GM10266 (cell line): ENCODE data around the gene PRRC2B.

Source experiments
- DNase-seq: peaks from one replicate; pipeline ENCODE4 v3.0.0; 2012; ENCODE audit errors: extremely low spot score
- CTCF ChIP-seq: IDR thresholded peaks from 2 replicates; pipeline ENCODE4 v1.5.1; 2012; ENCODE audit warnings: mild to moderate bottlenecking, low read depth; ENCODE audit not compliant: control insufficient read depth, insufficient read depth; ENCODE audit errors: missing control alignments

Gene PRRC2B

DNA sequence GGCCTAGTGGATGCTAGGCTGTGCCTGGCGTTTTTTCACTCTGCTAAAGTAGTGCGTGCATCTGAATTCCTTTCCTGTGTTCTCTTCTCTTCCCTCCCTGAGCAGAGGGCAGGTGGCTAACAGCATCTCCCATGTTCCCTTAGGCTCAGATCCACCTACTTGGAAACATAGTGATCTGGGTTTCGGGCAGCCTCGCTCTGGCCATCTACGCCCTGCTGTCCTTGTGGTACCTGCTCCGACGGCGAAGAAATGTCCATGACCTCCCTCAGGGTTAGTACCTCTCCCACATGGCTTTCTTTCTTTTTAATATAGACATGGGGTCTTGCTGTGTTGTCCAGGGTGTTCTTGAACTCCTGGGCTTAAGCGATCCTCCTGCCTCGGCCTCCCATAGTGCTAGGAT, 127.3 kb downstream of the PRRC2B start:
- TF ChIP-seq CTCF: no peak
- no peak for DNase-seq

DNA sequence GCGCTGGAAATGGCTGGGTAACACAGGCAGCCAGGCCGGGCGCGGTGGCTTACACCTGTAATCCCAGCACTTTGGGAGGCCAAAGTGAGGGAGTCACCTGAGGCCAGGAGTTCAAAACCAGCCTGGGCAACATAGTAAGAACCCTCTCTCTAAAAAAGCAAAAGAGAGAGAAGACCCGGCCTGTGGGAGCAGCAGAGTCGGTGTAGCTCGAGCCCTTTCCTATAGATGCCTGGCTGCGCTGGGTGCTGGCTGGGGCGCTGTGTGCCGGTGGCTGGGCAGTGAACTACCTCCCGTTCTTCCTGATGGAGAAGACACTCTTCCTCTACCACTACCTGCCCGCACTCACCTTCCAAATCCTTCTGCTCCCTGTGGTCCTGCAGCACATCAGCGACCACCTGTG, 127.9 kb downstream of the PRRC2B start:
- TF ChIP-seq CTCF: no peak

DNA sequence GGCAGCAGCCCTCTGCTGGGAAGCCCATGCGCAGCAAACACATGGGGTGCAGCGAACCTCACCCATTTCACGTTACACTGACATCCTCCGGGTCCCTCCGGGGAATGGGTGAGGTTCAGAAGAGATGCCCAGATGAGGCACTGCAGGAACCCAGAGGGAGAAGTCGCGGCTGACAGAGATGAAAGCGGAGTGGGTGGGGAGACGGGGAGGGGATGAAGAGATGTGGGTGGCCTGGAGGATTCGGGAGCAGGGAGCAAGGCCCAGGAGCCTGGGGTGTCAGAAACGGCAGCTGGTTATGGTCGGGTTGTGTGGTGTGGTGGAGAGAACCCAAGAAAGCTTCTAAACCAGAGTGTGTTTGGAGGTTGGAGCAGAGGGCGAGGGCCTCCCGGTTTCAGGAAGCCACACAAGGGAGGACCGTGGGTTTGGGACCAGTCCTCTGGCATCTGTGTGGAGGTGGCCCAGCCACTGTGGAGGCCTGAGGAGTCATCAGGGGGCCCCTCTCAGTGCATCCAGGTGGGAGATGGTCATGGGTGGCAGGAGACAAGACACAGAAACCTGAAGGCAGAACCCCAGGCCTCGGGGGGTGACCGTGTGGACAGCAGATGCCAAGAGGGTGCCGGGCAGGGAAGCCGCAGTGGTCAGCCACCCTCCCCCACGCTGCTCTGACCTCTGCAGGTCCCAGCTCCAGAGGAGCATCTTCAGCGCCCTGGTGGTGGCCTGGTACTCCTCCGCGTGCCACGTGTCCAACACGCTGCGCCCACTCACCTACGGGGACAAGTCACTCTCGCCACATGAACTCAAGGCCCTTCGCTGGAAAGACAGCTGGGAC, 128.6 kb downstream of the PRRC2B start:
- no peak for TF ChIP-seq CTCF

More for the DNA sequence above, 127.9 kb downstream of the PRRC2B start:
- DNase-seq: no peak

GRCh38 chr9:131523086-131523388, 129.2 kb downstream of the PRRC2B start:
- no peak for TF ChIP-seq CTCF

More for the DNA sequence above, 128.6 kb downstream of the PRRC2B start:
- DNase-seq: peak; percentile 13

GRCh38 chr9:131523451-131524435, 129.9 kb downstream of the PRRC2B start:
- TF ChIP-seq CTCF: no peak
- DNase-seq: peak; percentile 15

More at GRCh38 chr9:131523086-131523388, 129.2 kb downstream of the PRRC2B start:
- DNase-seq: no peak

DNA sequence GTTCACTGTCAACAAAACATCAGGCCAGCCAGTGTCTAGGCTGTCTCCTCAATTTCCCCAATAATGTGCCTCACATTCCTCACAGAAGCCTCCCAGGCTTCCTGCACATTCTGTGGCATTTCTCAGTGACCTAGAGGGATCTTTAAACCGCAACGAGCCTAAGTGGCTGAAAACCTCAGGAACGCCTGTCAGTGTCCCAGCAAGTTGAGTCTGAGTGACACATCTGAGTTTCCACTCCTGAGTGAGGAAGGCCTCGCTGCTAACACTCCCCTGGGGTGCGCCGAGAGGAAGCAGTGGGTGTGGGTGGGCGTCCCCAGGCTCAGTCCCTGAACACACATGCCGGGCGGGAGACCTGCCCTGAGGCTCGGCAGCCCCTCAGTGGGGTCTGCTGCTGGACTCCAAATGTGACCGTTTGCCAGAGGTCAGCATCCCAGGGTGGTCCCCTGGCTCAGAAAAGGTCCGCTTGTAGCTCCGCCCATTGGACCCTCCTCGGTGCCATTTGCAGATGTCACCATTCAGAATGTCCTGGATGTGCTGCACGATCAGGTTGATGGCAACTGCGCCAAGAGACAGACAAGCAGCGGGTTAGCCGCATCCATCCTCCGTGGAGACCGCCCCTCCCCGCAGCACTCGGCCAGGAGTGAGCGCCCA, 130.9 kb downstream of the PRRC2B start:
- TF ChIP-seq CTCF: no peak
- DNase-seq: no peak
